ENCODE results near the gene STARD6.
"Not testable (repeated sequence)": the region's sequence is repeated elsewhere in the genome, so short reads cannot be mapped to it uniquely, and the experiment has no call there.

STARD6 gene

GRCh38 chr18:54357660-54358494, at the start of gene STARD6, which contains the start of gene C18orf54:
Gene STARD6 (minus strand): TSS chr18:54357858. CDS start chr18:54354573, 3,285 bp downstream.
Gene C18orf54 (plus strand): TSS chr18:54357906. CDS start chr18:54360573, 2,667 bp downstream.
- DNase-seq (ENCODE audit: low read depth in 2 of 2): peak; percentile 77 to 78

DNA sequence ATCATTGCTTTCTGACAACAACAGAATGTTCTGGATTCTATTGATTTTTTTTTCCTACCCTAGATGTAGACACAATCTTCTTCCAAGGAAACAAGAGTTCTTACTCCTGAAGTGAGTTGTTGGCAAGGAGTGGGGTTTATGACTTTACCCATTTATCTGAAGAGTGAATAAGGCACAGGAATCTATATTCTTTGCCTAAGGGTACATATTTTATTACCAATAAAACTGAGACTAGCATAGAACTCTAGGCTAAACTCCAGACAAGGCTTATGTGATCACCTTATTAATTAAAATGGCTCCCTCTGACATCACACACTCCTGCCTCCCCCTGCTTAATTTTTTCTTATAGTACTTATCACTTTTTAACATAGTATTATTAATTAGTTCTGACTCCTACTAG, 47.6 kb upstream of the STARD6 start:
- DNase-seq (ENCODE audit: low read depth in 2 of 2): no peak

- DNase-seq (ENCODE audit: low read depth in 2 of 2): no peak
These were observed 39.1 kb upstream of the STARD6 start for GRCh38 chr18:54396760-54397159.

- DNase-seq (ENCODE audit: low read depth in 2 of 2): no peak
These were observed 36.1 kb upstream of the STARD6 start for GRCh38 chr18:54393648-54394294.

GRCh38 chr18:54392543-54393023, 34.9 kb upstream of the STARD6 start:
- DNase-seq (ENCODE audit: low read depth in 2 of 2): no peak

- no peak for DNase-seq (ENCODE audit: low read depth in 2 of 2)
These were observed 33.2 kb upstream of the STARD6 start for GRCh38 chr18:54390838-54391237.

DNA sequence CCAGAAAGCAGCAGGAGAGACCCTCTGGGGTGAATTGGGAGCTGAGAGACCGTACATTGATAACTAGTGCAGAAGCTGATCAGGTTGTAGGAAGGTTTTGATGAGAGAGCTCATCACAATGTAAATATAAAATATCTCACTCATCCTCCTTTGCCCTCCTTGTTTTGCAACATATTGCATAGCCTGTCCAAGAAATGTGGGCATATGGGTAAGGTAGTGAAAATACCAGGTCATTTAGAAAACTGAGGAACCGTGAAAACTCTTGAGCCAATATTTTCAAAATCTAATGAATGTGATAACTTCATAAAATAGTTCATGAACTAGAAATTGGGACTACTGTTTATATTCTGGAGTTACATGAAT, 31.5 kb upstream of the STARD6 start:
- no peak for DNase-seq (ENCODE audit: low read depth in 2 of 2)

DNA sequence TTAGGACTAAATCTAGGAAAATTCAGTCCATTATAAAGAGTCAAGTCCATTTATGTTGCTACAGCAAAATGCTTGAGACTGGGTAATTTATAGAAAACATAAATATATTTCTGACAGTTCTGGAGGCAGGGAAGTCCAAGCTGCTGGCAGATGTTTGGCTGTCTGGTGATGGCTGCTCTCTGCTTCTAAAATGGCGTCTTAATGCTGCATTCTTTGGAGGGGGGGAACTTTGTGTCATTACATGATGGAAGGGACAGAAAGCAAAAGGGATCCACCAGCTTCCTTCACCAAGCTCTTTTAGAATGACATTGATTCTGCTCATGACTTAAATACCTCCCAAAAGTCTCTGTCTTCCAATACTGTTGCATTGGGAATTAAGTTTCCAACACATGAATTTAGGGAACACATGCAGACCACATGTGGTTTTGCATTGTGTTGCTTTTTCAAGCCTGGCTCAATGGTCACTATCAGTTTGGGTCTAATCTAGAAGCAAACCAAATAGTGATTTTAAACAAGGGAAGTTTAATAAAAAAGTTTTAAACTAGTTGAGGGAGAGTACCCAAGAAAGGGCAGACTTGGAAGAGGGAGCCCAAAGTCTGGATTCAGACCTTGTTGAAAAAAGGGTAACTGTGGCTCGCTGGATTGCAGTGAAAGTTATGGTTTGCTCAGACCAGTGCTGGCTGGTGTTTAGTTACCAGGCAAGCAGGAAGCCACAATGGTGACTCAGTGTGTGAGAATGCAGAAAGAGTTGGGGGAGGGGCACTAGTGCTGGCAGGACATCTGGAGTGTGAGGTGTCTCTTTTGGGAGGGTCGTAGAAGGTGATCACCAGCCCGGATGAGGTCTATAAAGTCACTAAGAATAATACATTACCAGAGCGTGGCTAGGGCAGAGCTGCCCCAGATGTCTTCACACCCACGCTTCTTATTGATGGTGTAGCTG, 30.8 kb upstream of the STARD6 start:
- no peak for DNase-seq (ENCODE audit: low read depth in 2 of 2)

DNA sequence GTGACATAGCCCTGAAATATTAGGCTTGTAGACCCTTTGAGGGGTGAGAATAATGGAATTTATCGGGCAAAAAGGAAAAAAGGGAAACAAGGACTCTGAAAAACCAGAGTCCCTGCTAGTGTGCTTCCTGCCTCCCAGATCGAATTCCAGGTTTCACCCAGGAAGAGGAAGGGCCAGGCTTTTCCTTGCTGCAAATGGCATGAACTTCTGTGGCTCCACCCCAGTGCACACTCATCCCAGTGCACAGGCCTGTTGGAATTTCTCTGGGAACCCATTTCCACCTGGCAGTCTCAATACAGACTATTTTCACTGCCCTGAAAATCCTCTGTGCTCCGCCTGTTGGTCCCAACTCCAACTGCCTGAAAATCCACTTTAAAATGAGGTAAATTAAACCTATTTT, 30.0 kb upstream of the STARD6 start:
- no peak for DNase-seq (ENCODE audit: low read depth in 2 of 2)

- not testable (repeated sequence) for DNase-seq (ENCODE audit: low read depth in 2 of 2)
These were observed 29.3 kb upstream of the STARD6 start for GRCh38 chr18:54386800-54387495.

DNA sequence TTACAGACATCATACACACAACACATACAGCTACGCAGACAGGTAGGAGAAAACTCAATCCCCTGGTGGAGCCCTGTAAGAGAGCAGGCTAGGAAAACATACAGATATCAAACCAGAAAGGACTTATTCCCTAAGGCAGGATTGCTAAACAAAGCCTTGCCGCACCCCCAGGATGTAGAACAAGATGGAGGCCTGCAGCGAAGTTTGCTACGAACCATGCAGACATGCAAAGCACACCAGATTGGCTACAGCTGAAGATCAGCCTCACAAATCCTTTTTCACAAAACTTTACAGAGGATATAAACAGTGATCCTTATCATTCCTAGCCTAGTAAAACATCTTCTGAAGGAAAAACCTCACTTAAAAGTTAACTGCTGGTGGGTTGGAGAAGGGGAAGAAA, 28.4 kb upstream of the STARD6 start:
- DNase-seq (ENCODE audit: low read depth in 2 of 2): no peak

DNA sequence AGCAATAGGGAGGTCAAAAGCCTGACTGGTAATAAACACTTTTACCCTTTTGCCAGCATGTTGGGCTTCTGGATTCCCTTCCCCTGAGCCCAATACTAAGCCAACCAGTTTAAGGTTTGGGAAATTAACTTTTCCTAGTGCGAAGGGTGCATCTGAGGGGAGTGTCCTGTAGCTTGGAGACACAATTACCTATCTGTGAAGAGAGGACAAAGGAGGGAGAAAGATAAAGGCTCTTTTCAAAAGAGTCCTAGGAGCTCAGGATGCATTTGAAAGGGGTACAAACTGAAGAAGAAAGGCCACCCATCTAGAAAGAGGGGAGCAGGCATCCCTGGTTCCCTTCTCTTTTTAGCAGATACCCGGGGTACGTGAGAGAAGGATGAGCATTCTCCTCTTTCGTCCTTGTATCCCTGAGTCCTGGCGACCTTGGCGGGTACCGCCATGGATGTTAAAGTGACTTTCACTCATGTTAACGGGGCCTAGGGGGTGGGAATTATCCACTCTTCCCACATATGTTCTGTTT, 25.1 kb upstream of the STARD6 start:
- DNase-seq (ENCODE audit: low read depth in 2 of 2): no peak

DNA sequence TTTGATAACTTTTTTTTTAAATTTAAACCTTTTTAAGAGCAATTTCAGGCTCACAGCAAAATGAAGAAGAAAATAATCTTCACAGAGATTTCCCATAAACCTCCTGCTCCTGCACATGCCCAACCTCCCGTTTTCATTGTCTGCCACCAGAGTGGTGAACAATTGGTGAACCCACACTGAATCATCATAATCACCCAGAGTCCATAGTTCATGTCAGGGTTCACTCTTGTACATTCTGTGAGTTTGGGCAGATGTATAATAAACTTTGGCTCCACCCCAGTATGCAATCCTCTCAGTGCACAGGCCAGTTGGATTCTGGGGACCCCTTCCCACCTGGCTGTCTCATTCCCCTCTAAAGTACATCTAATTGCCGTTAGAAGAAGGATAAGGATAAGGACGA, 24.4 kb upstream of the STARD6 start:
- no peak for DNase-seq (ENCODE audit: low read depth in 2 of 2)

DNA sequence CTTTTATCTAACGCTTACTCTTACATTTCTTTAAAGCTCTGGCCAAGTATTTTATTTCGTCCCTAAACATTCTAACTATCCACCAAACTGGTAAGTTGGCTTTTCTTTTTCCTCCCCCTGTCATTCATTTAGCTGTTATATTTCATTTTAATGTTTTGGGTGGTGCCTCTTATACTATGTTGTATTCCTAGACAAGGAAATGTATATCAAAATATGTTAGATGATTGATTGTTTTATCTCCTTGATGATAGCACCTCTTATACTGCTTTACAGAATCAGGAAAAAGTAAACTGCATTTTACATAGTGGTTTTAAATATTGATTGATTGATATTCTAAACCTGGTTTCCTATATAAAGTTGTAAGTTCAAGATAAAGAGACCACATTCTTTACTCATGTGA, 24.0 kb upstream of the STARD6 start:
- no peak for DNase-seq (ENCODE audit: low read depth in 2 of 2)

- no peak for DNase-seq (ENCODE audit: low read depth in 2 of 2)
These were observed 20.4 kb upstream of the STARD6 start for GRCh38 chr18:54378057-54378456.

DNA sequence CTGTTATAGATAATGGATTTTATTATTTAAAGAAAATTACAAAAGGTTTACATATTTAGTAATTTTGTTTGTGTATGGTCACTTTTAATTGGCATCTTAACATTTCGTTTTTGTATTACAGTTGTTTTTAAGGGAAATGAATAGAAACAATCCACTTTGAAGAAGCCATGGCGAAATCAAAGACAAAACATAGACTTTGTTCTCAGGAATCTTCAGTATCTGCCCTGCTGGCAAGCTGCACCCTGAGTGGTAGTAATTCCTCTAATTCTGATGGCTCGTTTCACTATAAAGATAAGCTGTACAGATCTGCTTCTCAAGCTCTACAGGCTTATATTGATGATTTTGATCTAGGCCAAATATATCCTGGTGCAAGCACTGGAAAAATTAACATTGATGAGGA, 2.7 kb upstream of the STARD6 start:
- no peak for DNase-seq (ENCODE audit: low read depth in 2 of 2)

DNA sequence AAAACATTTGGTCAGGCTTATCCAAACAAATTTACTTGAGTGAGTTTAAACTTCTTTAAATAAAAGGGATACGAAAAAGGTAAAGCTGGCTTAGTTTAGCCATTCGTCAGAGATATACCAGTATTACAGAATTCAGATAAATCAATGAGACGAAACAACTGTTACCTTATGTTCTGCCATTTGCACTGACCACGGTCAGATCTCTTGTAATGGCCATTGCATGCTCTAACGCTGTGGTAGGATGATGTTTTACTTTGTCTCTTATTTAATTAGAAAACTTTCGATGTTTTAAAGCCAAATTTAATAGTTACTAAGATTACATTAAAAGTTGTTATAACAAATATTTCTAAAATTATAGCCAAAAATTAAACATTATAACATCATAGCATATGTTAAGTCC, 1.6 kb upstream of the STARD6 start:
- no peak for DNase-seq (ENCODE audit: low read depth in 2 of 2)

GRCh38 chr18:54358495-54359040, 910 bp upstream of the STARD6 start:
- DNase-seq (ENCODE audit: low read depth in 2 of 2): no peak

DNA sequence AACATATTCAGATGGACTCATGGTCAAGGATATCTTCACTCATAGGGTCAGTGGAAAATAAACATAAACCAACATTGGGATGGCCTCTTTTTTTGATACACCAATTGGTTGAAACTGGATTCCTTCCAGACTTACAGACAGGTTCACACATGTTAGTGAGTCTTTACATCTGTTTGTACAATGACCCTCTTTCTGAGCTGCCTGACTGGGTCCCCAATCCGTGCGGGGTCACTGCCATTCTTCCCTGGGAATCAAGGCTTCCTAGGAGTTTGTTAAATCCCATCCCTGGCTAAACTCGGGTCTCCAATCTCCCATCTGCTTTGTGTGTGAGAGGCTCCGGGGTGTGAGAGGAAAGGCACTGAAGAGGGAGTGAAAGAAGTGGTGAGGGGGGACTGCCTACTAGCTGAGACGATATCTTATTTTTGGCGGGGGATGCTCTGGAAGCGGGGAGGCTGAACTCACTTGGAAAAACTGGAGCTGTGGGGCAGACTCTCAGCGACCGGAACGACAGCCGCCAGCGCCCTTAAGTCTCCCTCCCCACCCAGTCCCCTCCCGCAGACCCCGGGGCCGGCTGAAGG, 487 bp downstream of the STARD6 start:
- DNase-seq (ENCODE audit: low read depth in 2 of 2): no peak

DNA sequence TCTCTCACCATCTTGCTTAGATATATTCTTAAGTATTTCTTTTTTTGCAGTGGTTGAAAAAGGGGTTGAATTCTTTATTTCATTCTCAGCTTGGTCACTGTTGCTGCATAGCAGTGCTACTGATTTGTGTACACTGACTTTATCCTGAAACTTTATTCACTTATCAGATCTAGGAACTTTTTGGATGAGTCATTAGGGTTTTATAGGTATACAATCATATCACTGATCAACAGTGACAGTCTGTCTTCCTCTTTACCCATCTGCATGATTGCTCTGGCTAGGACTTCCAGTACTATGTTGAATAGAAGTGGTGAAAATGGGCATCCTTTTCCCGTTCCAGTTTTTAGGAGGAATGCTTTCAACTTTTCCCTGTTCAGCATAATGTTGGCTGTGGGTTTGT, 6.5 kb downstream of the STARD6 start:
- DNase-seq (ENCODE audit: low read depth in 2 of 2): no peak

DNA sequence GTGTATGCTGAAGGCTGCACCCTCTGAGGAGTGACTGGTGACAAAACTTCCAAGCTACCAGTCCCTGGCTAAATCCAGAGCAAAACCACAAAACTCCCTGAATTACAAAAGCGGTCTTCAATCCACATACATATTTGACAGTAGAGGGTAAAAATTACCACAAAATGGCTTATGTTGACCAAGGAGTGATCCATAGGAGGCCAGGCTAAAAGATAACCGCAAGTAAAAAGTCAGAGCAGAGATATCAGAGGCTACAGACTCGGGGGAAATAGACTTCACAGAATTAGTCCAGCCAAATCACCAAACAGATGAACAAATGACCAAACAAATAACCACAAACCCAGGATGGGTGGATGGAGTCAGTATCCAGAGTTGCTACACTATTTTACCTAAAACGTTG, 19.4 kb downstream of the STARD6 start:
- no peak for DNase-seq (ENCODE audit: low read depth in 2 of 2)
